GM12873 (cell line): Measurements from ENCODE around the gene ATP2B2.
A peak's percentile ranks its signal among the peaks of the same experiment; 100 is the strongest.

Experiments
- TF ChIP-seq, protein P1 (sequence below): IDR thresholded peaks from 2 replicates; pipeline ENCODE4 v1.5.1; 2012; ENCODE audit warnings: low read depth, mild to moderate bottlenecking, moderate library complexity, low read length, control low read depth; ENCODE audit not compliant: insufficient read depth; ENCODE audit errors: missing control alignments

The ATP2B2 gene

DNA sequence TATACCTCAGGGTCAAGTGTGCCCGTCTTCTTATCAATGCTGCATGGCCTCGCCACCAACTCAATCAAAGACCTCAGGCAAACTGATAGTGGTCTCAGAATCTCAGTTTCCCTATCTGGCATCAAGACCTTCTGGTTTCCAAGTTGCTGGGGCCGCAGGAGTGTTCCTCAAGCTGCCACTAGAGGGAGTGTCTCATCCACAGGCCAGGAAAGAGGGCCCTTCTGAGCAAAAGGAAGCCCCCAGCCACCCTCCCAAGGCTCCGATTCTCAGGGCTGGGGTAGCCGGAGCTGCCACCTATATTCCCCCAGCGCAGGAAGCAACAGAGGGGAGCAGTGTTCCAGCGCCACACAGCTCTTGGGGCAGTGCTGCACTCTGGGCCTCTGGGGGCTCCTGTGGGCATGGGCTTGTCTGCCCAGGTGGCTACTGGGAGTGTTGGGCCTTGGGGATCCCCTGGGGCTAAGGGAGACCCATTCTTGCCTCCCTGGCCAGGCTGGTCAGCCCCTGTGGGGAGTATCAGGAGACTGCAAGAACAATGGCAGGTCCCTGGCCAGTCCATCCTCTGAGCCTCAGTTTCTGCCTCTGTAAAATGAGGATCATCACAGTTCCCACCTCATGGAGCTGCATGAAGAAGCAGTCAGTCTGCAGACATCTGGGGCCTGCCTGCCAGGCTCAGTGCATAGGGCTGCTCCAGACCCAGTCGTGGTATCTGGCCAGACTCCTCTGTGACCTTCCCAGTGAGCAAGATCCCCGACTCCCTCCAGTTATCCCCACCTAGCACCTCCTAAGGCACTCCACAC is 161.0 kb downstream of the ATP2B2 start:
- TF ChIP-seq, protein P1, sequence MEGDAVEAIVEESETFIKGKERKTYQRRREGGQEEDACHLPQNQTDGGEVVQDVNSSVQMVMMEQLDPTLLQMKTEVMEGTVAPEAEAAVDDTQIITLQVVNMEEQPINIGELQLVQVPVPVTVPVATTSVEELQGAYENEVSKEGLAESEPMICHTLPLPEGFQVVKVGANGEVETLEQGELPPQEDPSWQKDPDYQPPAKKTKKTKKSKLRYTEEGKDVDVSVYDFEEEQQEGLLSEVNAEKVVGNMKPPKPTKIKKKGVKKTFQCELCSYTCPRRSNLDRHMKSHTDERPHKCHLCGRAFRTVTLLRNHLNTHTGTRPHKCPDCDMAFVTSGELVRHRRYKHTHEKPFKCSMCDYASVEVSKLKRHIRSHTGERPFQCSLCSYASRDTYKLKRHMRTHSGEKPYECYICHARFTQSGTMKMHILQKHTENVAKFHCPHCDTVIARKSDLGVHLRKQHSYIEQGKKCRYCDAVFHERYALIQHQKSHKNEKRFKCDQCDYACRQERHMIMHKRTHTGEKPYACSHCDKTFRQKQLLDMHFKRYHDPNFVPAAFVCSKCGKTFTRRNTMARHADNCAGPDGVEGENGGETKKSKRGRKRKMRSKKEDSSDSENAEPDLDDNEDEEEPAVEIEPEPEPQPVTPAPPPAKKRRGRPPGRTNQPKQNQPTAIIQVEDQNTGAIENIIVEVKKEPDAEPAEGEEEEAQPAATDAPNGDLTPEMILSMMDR = peak; percentile 91

GRCh38 chr3:10343526-10343925 is 161.9 kb downstream of the ATP2B2 start:
- TF ChIP-seq, protein P1 = no peak

- TF ChIP-seq, protein P1 = no peak
Observed at GRCh38 chr3:10342781-10343180, 162.6 kb downstream of the ATP2B2 start.

DNA sequence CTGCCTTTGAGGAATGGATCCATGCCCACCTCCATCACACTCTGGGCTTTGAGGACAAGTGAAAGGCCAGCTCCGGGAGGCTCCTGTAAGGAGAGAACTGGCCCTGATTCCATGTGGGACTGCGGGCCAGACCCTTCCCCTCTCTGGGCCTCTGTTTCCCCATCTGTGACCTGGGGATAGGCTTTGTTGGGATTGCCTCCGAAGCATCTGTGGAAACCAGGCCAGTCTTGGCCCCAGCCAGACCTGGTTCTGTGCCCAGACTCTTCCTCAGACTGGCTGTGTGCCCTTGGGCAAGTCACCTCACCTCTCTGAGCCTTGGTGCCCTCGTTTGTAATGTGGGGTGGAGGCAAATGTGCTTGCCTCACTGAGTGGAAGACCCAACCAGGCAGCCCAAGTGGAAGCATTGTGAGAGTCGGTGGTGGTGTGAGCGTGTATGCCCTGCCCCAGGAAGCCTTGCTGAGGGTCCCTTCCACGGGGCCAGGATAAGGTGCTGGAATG is 163.4 kb downstream of the ATP2B2 start:
- TF ChIP-seq, protein P1 = no peak

DNA sequence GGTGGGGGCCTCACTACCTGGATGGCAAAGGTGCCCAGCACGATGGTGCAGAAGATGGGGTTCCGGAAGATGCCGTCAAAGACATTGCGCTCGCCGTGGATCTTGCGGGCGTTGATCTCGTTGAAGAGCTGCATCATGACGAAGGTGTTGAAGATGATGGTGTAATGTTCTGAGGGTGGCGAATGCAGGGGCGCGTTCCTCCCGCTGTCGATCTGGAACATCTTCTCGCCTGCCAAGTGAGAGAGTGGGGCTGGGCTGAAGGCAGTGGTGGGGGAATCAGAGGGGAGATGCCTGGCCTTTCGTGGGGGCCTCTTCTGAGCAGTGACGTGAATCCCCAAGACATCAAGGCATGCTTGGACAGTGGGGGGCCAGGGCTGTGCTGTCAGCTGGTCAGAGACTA is 164.9 kb downstream of the ATP2B2 start:
- TF ChIP-seq, protein P1 = no peak

GRCh38 chr3:10340046-10340445 is 165.3 kb downstream of the ATP2B2 start:
- TF ChIP-seq, protein P1 = no peak

- TF ChIP-seq, protein P1 = no peak
Observed at GRCh38 chr3:10339376-10339955, 165.9 kb downstream of the ATP2B2 start.
